Thyroid gland (tissue), 4 donors: ENCODE results near the gene FRMD4B. TPM values are rescaled to one million over a fixed set of nuclear protein-coding genes. Genes with fewer than 3 reads are reported as not detected.
A peak's percentile ranks its signal among the peaks of the same experiment; 100 is the strongest.

Source experiments
- DNase-seq, 2 donors: peaks; one replicate each; pipeline ENCODE4 v3.0.0-alpha.2; 2019
- H3K27ac ChIP-seq, 3 donors: fragments of 200-600 bp; sonication (generic); 1 replicate in 2 of 3; 2 replicates in 1 of 3; pipeline ENCODE4 v1.5.1; 2016 to 2019; ENCODE audit warnings: mild to moderate bottlenecking in 1 of 3, moderate library complexity in 1 of 3
- H3K27me3 ChIP-seq: fragments of 200-600 bp; sonication (generic); one replicate; pipeline ENCODE4 v1.5.1; 2019
- H3K36me3 ChIP-seq, 2 donors: fragments of 200-600 bp; sonication (generic); one replicate each; pipeline ENCODE4 v1.5.1; 2016 to 2019
- H3K4me1 ChIP-seq, 2 donors: fragments of 200-600 bp; sonication (generic); one replicate each; pipeline ENCODE4 v1.5.1; 2017 to 2019
- H3K4me3 ChIP-seq, 3 donors: fragments of 200-600 bp; sonication (generic); replicated peaks in 1 of 3; 1 replicate in 2 of 3; 2 replicates in 1 of 3; pipeline ENCODE4 v1.5.1; 2016; ENCODE audit warnings: mild to moderate bottlenecking in 1 of 3
- H3K9me3 ChIP-seq: fragments of 200-600 bp; sonication (generic); one replicate; pipeline ENCODE4 v1.5.1; 2017
- CTCF ChIP-seq, 6 experiments: fragments of 200-600 bp in 3 of 6; fragments of 450-650 bp in 3 of 6; sonication (generic) in 3 of 6; IDR thresholded peaks; one replicate each; pipeline ENCODE4 v1.5.1; 2016 to 2019; ENCODE audit warnings: antibody characterized with exemption in 6 of 6, mild to moderate bottlenecking in 2 of 6, inconsistent platforms in 1 of 6, moderate library complexity in 1 of 6
- POLR2A ChIP-seq, 2 donors: fragments of 450-650 bp; IDR thresholded peaks; one replicate each; pipeline ENCODE4 v1.6.1; 2017; ENCODE audit warnings: antibody characterized with exemption in 2 of 2, mild to moderate bottlenecking in 2 of 2, moderate library complexity in 1 of 2
- WGBS, 2 donors: methylation state at CpG; one replicate each; pipeline ENCODE4 v1.1.5; 2017; 5-methylcytosine and 5-hydroxymethylcytosine counted together
- intact Hi-C: fragments of 100-400 bp; cut with DNase I; formaldehyde crosslinking; loops from one replicate; pipeline ENCODE4 v1.15.1; 2023
- total RNA-seq, 4 donors: library from RNA; depleted of rRNA; stranded (reverse); fragments of >200 nt; gene quantifications; one replicate each; pipeline ENCODE4 v1.2.3, GENCODE V29; 2016

FRMD4B gene
- total RNA-seq, 4 donors from 2014 or later: 109 to 224 (median 161) TPM

DNA sequence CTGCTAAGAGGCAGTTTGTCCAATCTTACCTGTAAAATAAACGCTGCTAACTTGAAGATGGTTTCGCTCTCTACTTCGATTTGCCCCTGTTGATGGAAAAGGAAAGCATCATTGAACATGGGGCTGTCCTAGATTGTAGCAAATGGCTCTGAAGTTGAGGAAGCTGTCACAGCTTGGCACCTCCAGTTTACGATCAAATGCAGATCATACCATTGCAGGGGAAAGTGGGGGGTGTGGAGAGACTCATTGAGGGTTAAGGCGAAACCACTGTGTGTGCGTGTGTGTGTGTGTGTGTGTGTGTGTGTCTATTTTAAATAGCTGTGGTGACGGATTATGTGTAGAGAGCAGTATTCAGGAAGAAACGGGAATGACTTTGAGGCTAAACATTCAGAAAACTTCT, 135.9 kb downstream of the FRMD4B start:
- H3K27ac ChIP-seq: peak overlapping the region; percentile 47 to 85 (median 77)
- WGBS, 2 donors: 45 to 50% methylated on average over 8 of the region's 8 CpGs
- no peaks in the 10 kb centered on the region for H3K27me3 ChIP-seq
- DNase-seq: peak in 1 of 2 donors; percentile 51
- intact Hi-C loops: no loop called here
- H3K36me3 ChIP-seq: no peaks in the 10 kb centered on the region
- H3K4me3 ChIP-seq: no peak overlapping the region
- H3K4me1 ChIP-seq: peaks cover 39 to 48% of the 10 kb centered on the region in 2 donors
- no peak for TF ChIP-seq CTCF (IDR thresholded peaks at IDR 0.05)
- peak in 1 of 2 donors; percentile 27 for TF ChIP-seq POLR2A (IDR thresholded peaks at IDR 0.05)
- H3K9me3 ChIP-seq: no peaks in the 10 kb centered on the region

DNA sequence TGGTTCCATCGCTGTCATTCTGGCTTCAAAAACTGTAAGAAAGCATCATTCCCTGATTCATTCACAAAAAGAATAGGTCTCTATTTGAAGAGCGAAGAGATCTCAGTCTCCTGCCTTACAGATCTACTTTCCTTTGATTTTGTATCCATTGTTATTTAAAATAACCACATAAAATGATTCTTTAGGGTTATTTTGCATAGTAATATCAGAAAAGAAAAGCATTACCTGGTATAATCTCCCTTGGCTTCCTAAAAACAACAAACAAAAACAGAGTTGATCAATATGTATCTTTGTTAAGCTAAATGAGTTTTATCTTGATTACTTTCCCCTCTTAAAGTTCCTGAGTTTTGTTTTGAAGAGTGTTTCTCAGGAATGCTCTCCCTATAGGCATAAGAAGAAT, 136.9 kb downstream of the FRMD4B start:
- TF ChIP-seq CTCF (IDR thresholded peaks at IDR 0.05) (no peak), POLR2A (IDR thresholded peaks at IDR 0.05) (no peak)
- Histone ChIP-seq H3K36me3 (no peaks in the 10 kb centered on the region), H3K4me1 (peaks cover 43 to 54% of the 10 kb centered on the region in 2 donors), H3K27me3 (no peaks in the 10 kb centered on the region), H3K4me3 (no peak overlapping the region), H3K9me3 (no peaks in the 10 kb centered on the region), H3K27ac (peak overlapping the region; percentile 47 to 85 (median 77))
- no peak for DNase-seq
- WGBS, 2 donors: 67 to 76% methylated on average over 2 of the region's 2 CpGs
- intact Hi-C loops: no loop called here

DNA sequence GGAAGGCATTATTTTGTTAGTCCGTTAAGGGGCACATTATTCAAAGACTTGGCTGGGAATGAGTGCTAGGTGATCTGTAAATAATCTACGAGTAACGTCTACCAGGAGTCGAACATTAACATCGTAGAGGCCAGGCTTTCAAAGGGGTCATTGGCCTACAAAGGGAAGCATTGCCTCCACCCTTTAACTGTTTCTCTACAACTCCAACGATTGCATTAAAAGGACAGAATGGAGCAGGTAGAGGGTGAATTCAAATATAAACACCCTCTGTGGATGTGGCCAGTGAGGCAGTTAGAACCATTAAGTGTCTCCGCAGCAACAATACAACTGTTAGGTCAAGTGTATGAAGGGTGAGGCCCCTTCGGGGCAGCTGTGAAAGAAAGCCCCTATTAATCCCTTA, 137.5 kb downstream of the FRMD4B start:
- H3K4me1 ChIP-seq: peaks cover 44 to 59% of the 10 kb centered on the region in 2 donors
- peak overlapping the region; percentile 47 to 85 (median 77) for H3K27ac ChIP-seq
- intact Hi-C loops: no loop called here
- H3K27me3 ChIP-seq: no peaks in the 10 kb centered on the region
- H3K4me3 ChIP-seq: no peak overlapping the region
- TF ChIP-seq CTCF (IDR thresholded peaks at IDR 0.05) (no peak), POLR2A (IDR thresholded peaks at IDR 0.05) (no peak)
- WGBS, 2 donors: 41 to 45% methylated on average over 8 of the region's 8 CpGs
- no peaks in the 10 kb centered on the region for H3K36me3 ChIP-seq
- H3K9me3 ChIP-seq: no peaks in the 10 kb centered on the region
- no peak for DNase-seq

DNA sequence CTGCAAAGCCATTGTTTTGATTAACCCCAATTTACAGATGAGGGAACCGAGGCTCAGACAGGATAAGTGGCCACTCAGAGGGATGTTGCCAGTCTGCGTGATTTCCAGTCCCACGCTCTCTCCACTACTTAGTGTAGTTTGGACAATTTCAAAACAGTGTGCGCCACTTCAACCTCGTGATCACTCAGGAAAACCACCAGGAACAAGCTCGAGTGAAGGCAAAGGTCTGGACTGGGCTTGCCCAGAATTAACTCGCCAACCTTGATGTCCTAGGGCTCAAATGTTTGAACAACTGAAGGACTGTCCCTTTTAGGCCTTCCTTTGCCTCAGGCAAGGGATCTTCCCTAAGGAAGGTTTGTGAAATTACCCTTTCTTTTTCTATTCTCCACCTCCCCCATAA, 139.3 kb downstream of the FRMD4B start:
- Histone ChIP-seq H3K9me3 (no peaks in the 10 kb centered on the region), H3K4me1 (peaks cover 39 to 57% of the 10 kb centered on the region in 2 donors), H3K4me3 (no peak overlapping the region), H3K27me3 (no peaks in the 10 kb centered on the region), H3K27ac (peak overlapping the region; percentile 31 to 85 (median 32)), H3K36me3 (no peaks in the 10 kb centered on the region)
- 72 to 84% methylated on average over 7 of the region's 7 CpGs for WGBS, 2 donors
- DNase-seq: peak; percentile 31 to 43
- TF ChIP-seq CTCF (IDR thresholded peaks at IDR 0.05) (no peak), POLR2A (IDR thresholded peaks at IDR 0.05) (no peak)
- intact Hi-C loops: no loop called here

GRCh38 chr3:69244039-69244438, 141.8 kb downstream of the FRMD4B start:
- Histone ChIP-seq H3K4me1 (peaks cover 33 to 46% of the 10 kb centered on the region in 2 donors), H3K9me3 (no peaks in the 10 kb centered on the region), H3K4me3 (no peak overlapping the region), H3K27me3 (no peaks in the 10 kb centered on the region), H3K27ac (peak overlapping the region in 2 of 3 donors; percentile 82 to 89), H3K36me3 (no peaks in the 10 kb centered on the region)
- WGBS, 2 donors: 92 to 95% methylated on average over 2 of the region's 2 CpGs
- intact Hi-C loops: no loop called here
- no peak for TF ChIP-seq CTCF (IDR thresholded peaks at IDR 0.05)
- no peak for TF ChIP-seq POLR2A (IDR thresholded peaks at IDR 0.05)
- DNase-seq: no peak
